DOHH2 (cell line): ENCODE measurements around the gene CTPS2.

Experiments
- H3F3A ChIP-seq: fragments of 200-600 bp; sonication (generic), shearing (Covaris generic); 2 replicates; pipeline ENCODE4 v1.6.0; 2016; ENCODE audit warnings: antibody characterized with exemption, mild to moderate bottlenecking; ENCODE audit not compliant: control insufficient read depth, insufficient read depth
- H3K27ac ChIP-seq: fragments of 200-600 bp; sonication (generic); 2 replicates; pipeline ENCODE4 v1.5.1; 2014; ENCODE audit warnings: low read depth, mild to moderate bottlenecking, low read length, moderate library complexity
- H3K27me3 ChIP-seq: fragments of 200-600 bp; sonication (generic); 2 replicates; pipeline ENCODE4 v1.6.1; 2014; ENCODE audit warnings: mild to moderate bottlenecking, low read length, mixed read lengths; ENCODE audit not compliant: control insufficient read depth
- H3K36me3 ChIP-seq: fragments of 200-600 bp; sonication (generic); 2 replicates; pipeline ENCODE4 v1.6.1; 2014; ENCODE audit warnings: mild to moderate bottlenecking, low read length, moderate library complexity, mixed read lengths; ENCODE audit not compliant: control insufficient read depth
- H3K4me1 ChIP-seq: fragments of 200-600 bp; sonication (generic); 2 replicates; pipeline ENCODE4 v1.6.1; 2014; ENCODE audit warnings: mild to moderate bottlenecking, low read length, mixed read lengths; ENCODE audit not compliant: control insufficient read depth
- H3K4me2 ChIP-seq: fragments of 200-600 bp; sonication (generic); 2 replicates; pipeline ENCODE4 v1.6.0; 2014; ENCODE audit warnings: mild to moderate bottlenecking, low read length, moderate library complexity
- H3K4me3 ChIP-seq: fragments of 200-600 bp; sonication (generic); 2 replicates; pipeline ENCODE4 v1.5.1; 2014; ENCODE audit warnings: mild to moderate bottlenecking, low read length, mixed read lengths
- H3K79me2 ChIP-seq: fragments of 200-600 bp; sonication (generic); 2 replicates; pipeline ENCODE4 v1.6.1; 2014; ENCODE audit warnings: mild to moderate bottlenecking, low read length, mixed read lengths; ENCODE audit not compliant: control insufficient read depth
- H3K9me2 ChIP-seq: fragments of 200-600 bp; sonication (generic); replicated peaks from 2 replicates; pipeline ENCODE4 v1.6.1; 2014; ENCODE audit warnings: mild to moderate bottlenecking, low read length, mixed read lengths; ENCODE audit not compliant: control insufficient read depth
- H3K9me3 ChIP-seq: fragments of 200-600 bp; sonication (generic); 2 replicates; pipeline ENCODE4 v1.6.1; 2014; ENCODE audit warnings: antibody characterized with exemption, low read length, mixed read lengths; ENCODE audit not compliant: control insufficient read depth, insufficient read depth
- H4K20me1 ChIP-seq: fragments of 200-600 bp; sonication (generic); 2 replicates; pipeline ENCODE4 v1.6.0; 2014; ENCODE audit warnings: low read depth, mild to moderate bottlenecking, antibody characterized with exemption, low read length, moderate library complexity; ENCODE audit not compliant: control insufficient read depth, insufficient read depth
- EZH2phosphoT487 ChIP-seq: fragments of 200-600 bp; sonication (generic); IDR thresholded peaks from 2 replicates; pipeline ENCODE4 v1.6.1; 2017; ENCODE audit warnings: borderline replicate concordance, mild to moderate bottlenecking, antibody characterized with exemption, low read length, moderate library complexity, mixed read lengths
- TF ChIP-seq, protein P1 (sequence below): fragments of 200-600 bp; sonication (generic); IDR thresholded peaks from one replicate; pipeline ENCODE4 v1.5.1; 2014; ENCODE audit warnings: antibody characterized with exemption, mild to moderate bottlenecking, low read depth, low read length; ENCODE audit not compliant: poor library complexity, severe bottlenecking

CTPS2 gene

DNA sequence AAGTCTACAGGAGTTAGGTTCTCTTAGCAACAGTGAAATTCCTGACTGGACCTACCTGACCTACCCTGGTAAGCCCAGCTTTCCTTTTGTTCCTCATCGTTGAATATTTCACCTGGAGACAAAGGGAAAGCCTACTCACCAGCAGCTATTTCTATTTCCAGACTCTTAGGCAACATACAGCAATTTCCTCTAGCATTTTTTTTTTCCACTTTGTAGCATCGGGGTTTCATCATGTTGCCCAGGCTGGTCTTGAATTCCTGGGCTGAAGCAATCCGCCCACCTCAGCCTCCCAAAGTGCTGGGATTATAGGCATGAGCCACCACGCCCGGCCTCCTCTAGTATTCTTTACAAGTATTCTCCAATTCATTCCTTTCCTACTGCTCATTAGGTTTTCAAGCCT lies 69.3 kb downstream of the CTPS2 start:
- H3K27me3 ChIP-seq: no peaks in the 10 kb centered on the region
- H3K4me2 ChIP-seq: no peak overlapping the region
- H3K4me3 ChIP-seq: no peak overlapping the region
- H4K20me1 ChIP-seq: no peaks in the 10 kb centered on the region
- peaks cover 4% of the 10 kb centered on the region; the same call in 1 of the 2 replicates for H3K36me3 ChIP-seq
- TF ChIP-seq, protein P1, sequence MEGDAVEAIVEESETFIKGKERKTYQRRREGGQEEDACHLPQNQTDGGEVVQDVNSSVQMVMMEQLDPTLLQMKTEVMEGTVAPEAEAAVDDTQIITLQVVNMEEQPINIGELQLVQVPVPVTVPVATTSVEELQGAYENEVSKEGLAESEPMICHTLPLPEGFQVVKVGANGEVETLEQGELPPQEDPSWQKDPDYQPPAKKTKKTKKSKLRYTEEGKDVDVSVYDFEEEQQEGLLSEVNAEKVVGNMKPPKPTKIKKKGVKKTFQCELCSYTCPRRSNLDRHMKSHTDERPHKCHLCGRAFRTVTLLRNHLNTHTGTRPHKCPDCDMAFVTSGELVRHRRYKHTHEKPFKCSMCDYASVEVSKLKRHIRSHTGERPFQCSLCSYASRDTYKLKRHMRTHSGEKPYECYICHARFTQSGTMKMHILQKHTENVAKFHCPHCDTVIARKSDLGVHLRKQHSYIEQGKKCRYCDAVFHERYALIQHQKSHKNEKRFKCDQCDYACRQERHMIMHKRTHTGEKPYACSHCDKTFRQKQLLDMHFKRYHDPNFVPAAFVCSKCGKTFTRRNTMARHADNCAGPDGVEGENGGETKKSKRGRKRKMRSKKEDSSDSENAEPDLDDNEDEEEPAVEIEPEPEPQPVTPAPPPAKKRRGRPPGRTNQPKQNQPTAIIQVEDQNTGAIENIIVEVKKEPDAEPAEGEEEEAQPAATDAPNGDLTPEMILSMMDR: no peak
- no peak for TF ChIP-seq EZH2phosphoT487
- H3K27ac ChIP-seq: no peak overlapping the region
- no peaks in the 10 kb centered on the region for H3K4me1 ChIP-seq
- no peaks in the 10 kb centered on the region for H3K9me3 ChIP-seq
- H3K79me2 ChIP-seq: no peaks in the 10 kb centered on the region
- H3F3A ChIP-seq: no peaks in the 10 kb centered on the region
- no peaks in the 10 kb centered on the region for H3K9me2 ChIP-seq

DNA sequence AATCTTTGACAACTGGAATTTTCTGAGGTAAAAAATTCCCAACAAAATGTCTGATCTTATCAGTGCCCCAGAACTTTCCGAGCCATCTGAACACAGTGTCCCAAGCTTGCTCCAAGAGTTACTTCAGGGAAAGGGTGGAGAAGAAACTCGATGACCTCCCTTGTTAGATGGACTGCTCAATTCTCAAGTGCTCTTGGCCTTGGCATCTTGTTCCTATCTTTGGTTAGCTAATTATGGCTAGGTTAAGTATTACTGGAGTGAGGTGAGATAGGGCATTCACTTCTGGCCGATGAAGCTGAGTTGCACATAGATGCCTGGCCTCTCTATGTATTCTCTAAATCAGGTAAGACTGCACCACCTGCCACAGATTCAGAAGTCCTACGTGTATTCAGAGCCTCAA lies 71.6 kb downstream of the CTPS2 start:
- H3K9me2 ChIP-seq: no peaks in the 10 kb centered on the region
- no peaks in the 10 kb centered on the region for H3K4me1 ChIP-seq
- peaks cover 4% of the 10 kb centered on the region; the same call in 1 of the 2 replicates for H3K36me3 ChIP-seq
- no peaks in the 10 kb centered on the region for H3K9me3 ChIP-seq
- no peaks in the 10 kb centered on the region for H3K79me2 ChIP-seq
- no peaks in the 10 kb centered on the region for H3K27me3 ChIP-seq
- H3K4me2 ChIP-seq: no peak overlapping the region
- H3F3A ChIP-seq: no peaks in the 10 kb centered on the region
- H3K27ac ChIP-seq: no peak overlapping the region
- no peak for TF ChIP-seq EZH2phosphoT487
- TF ChIP-seq, protein P1: no peak
- H3K4me3 ChIP-seq: no peak overlapping the region
- H4K20me1 ChIP-seq: no peaks in the 10 kb centered on the region

DNA sequence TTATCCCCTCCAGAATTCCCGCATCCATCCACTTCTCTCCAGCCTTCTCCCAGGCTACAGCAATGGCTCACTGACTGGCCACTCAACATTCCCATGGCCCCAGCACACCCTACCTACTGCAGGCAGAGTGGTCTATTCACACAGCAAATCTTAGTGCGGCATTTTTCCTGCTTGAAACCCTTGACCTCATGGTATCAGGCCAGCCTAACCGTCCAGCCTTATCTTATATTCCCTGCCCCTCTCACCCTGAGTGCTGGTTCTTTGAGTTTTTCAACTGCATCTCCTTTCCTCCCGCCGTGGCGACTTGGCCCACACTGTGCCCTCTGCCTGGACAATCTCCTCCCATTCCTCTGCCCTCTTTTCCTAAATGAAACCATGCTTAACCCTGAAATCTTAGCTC lies 72.5 kb downstream of the CTPS2 start:
- Histone ChIP-seq H3K27ac (no peak overlapping the region), H3K27me3 (no peaks in the 10 kb centered on the region), H3K9me2 (no peaks in the 10 kb centered on the region), H3K9me3 (no peaks in the 10 kb centered on the region), H3K4me3 (no peak overlapping the region), H3K79me2 (no peaks in the 10 kb centered on the region), H3K4me2 (no peak overlapping the region), H3K36me3 (peaks cover 7% of the 10 kb centered on the region; the same call in 1 of the 2 replicates), H3F3A (no peaks in the 10 kb centered on the region), H3K4me1 (no peaks in the 10 kb centered on the region), H4K20me1 (no peaks in the 10 kb centered on the region)
- TF ChIP-seq EZH2phosphoT487: no peak
- TF ChIP-seq, protein P1: no peak

DNA sequence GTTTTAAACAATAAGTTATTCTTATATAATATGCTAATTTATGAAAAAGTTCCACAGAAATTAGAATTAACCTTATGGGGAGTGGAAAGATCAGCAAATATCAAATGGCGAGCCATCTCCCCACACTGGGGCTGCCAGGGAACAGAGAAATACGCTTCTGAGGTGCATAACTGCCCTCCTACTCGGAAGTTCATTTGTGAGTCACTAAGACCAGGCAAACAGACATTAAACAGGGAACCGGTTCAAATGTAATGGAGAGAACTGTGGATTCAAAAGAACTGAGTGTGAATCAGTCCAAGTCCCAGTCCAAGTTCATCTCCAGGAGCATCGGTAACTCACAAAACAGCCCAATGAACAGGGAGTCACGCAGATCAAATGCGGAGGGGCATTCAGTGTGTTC lies 73.9 kb downstream of the CTPS2 start:
- no peaks in the 10 kb centered on the region for H3K9me2 ChIP-seq
- TF ChIP-seq EZH2phosphoT487: no peak
- TF ChIP-seq, protein P1: no peak
- no peak overlapping the region for H3K27ac ChIP-seq
- no peaks in the 10 kb centered on the region for H3K79me2 ChIP-seq
- H3K27me3 ChIP-seq: no peaks in the 10 kb centered on the region
- H3K4me1 ChIP-seq: no peaks in the 10 kb centered on the region
- H3K36me3 ChIP-seq: peaks cover 7% of the 10 kb centered on the region; the same call in 1 of the 2 replicates
- H3F3A ChIP-seq: no peaks in the 10 kb centered on the region
- no peaks in the 10 kb centered on the region for H3K9me3 ChIP-seq
- H4K20me1 ChIP-seq: no peaks in the 10 kb centered on the region
- no peak overlapping the region for H3K4me2 ChIP-seq
- H3K4me3 ChIP-seq: no peak overlapping the region
